HEK293 (cell line): ENCODE results near the gene CENPF.

ENCODE experiments used
- CTCF ChIA-PET: fragments of 350-600 bp; formaldehyde crosslinking; extraction: SDS; loops from one replicate; lab custom pipeline; 2021; ENCODE audit warnings: antibody characterized with exemption; lab: Yijun Ruan, JAX
- POLR2A ChIA-PET: fragments of 300-600 bp; formaldehyde crosslinking; extraction: SDS; loops from one replicate; lab custom pipeline; 2020; ENCODE audit warnings: antibody characterized with exemption, inconsistent platforms; lab: Yijun Ruan, JAX
- H3K27ac ChIP-seq: fragments of 200-500 bp; sonication (Bioruptor generic); 2 replicates; pipeline ENCODE4 v1.5.1; 2014; ENCODE audit warnings: low read depth, low read length, control low read depth, inconsistent platforms; ENCODE audit errors: extremely low read depth
- H3K36me3 ChIP-seq, 2 experiments: fragments of 200-500 bp in 1 of 2; sonication (Bioruptor generic) in 1 of 2; 1 replicate in 1 of 2; 2 replicates in 1 of 2; pipeline ENCODE4 v1.5.1; 2014 to 2017; ENCODE audit warnings: inconsistent platforms in 2 of 2, low read length in 2 of 2; ENCODE audit not compliant: control insufficient read depth in 2 of 2, insufficient read depth in 1 of 2
- H3K4me1 ChIP-seq: fragments of 200-500 bp; sonication (Bioruptor generic); 2 replicates; pipeline ENCODE4 v1.5.1; 2014; ENCODE audit warnings: mild to moderate bottlenecking, low read length, inconsistent platforms; ENCODE audit not compliant: control insufficient read depth, insufficient read depth
- H3K4me3 ChIP-seq: 2 replicates; pipeline ENCODE4 v1.5.1; 2011; ENCODE audit warnings: low read depth, mild to moderate bottlenecking, control low read depth, low read length, moderate library complexity
- H3K9me3 ChIP-seq: fragments of 200-500 bp; sonication (Bioruptor generic); 2 replicates; pipeline ENCODE4 v1.5.1; 2014; ENCODE audit warnings: low read depth, low read length, inconsistent platforms; ENCODE audit not compliant: control insufficient read depth, insufficient read depth
- BCL11A ChIP-seq: fragments of 450-650 bp; formaldehyde crosslinking; IDR thresholded peaks from 2 replicates; pipeline ENCODE4 v1.5.1; 2016; ENCODE audit warnings: low read depth, missing biosample characterization, missing genetic modification characterization
- FEZF1 ChIP-seq: fragments of 450-650 bp; formaldehyde crosslinking; IDR thresholded peaks from 2 replicates; pipeline ENCODE4 v1.5.1; 2016; ENCODE audit warnings: missing biosample characterization, missing genetic modification characterization
- HIC1 ChIP-seq: fragments of 450-650 bp; formaldehyde crosslinking; IDR thresholded peaks from 2 replicates; pipeline ENCODE4 v1.5.1; 2016; ENCODE audit warnings: missing biosample characterization, missing genetic modification characterization
- HOXA7 ChIP-seq: sonication (generic); formaldehyde crosslinking; IDR thresholded peaks from 2 replicates; pipeline ENCODE4 v1.8.1; 2022; ENCODE audit warnings: missing genetic modification reagents, borderline replicate concordance
- RBAK ChIP-seq: fragments of 450-650 bp; formaldehyde crosslinking; IDR thresholded peaks from 2 replicates; pipeline ENCODE4 v1.5.1; 2016; ENCODE audit warnings: missing biosample characterization, missing genetic modification characterization
- REST ChIP-seq: fragments of 450-650 bp; formaldehyde crosslinking; IDR thresholded peaks from 2 replicates; pipeline ENCODE4 v1.5.1; 2016; ENCODE audit warnings: missing biosample characterization, missing genetic modification characterization
- SP3 ChIP-seq: fragments of 450-650 bp; formaldehyde crosslinking; IDR thresholded peaks from 2 replicates; pipeline ENCODE4 v1.5.1; 2016; ENCODE audit warnings: missing biosample characterization, missing genetic modification characterization
- SP7 ChIP-seq: fragments of 450-650 bp; formaldehyde crosslinking; IDR thresholded peaks from 2 replicates; pipeline ENCODE4 v1.5.1; 2016; ENCODE audit warnings: missing biosample characterization, missing genetic modification characterization
- TCF7L2 ChIP-seq: IDR thresholded peaks from 2 replicates; pipeline ENCODE4 v1.6.1; 2011; ENCODE audit warnings: low read depth, mild to moderate bottlenecking, inconsistent platforms, low read length, moderate library complexity, borderline replicate concordance
- ZBTB1 ChIP-seq: fragments of 450-650 bp; formaldehyde crosslinking; IDR thresholded peaks from 2 replicates; pipeline ENCODE4 v1.5.1; 2016; ENCODE audit warnings: missing biosample characterization, missing genetic modification characterization
- ZBTB17 ChIP-seq: fragments of 450-650 bp; formaldehyde crosslinking; IDR thresholded peaks from 2 replicates; pipeline ENCODE4 v1.5.1; 2016; ENCODE audit warnings: missing biosample characterization, missing genetic modification characterization
- ZBTB7A ChIP-seq: fragments of 450-650 bp; formaldehyde crosslinking; IDR thresholded peaks from 2 replicates; pipeline ENCODE4 v1.5.1; 2016; ENCODE audit warnings: low read depth, missing biosample characterization, missing genetic modification characterization
- ZNF112 ChIP-seq: fragments of 450-650 bp; formaldehyde crosslinking; IDR thresholded peaks from 2 replicates; pipeline ENCODE4 v1.5.0; 2017; ENCODE audit warnings: missing biosample characterization, missing genetic modification characterization
- ZNF140 ChIP-seq: fragments of 450-650 bp; formaldehyde crosslinking; IDR thresholded peaks from 2 replicates; pipeline ENCODE4 v1.5.1; 2016; ENCODE audit warnings: missing biosample characterization, missing genetic modification characterization
- ZNF157 ChIP-seq: fragments of 450-650 bp; formaldehyde crosslinking; IDR thresholded peaks from 2 replicates; pipeline ENCODE4 v1.5.1; 2016; ENCODE audit warnings: missing biosample characterization, missing genetic modification characterization
- ZNF19 ChIP-seq: fragments of 450-650 bp; formaldehyde crosslinking; IDR thresholded peaks from 2 replicates; pipeline ENCODE4; 2016; ENCODE audit warnings: missing biosample characterization, missing genetic modification characterization, low read depth
- ZNF214 ChIP-seq: fragments of 450-650 bp; formaldehyde crosslinking; IDR thresholded peaks from 2 replicates; pipeline ENCODE4 v1.5.1; 2017; ENCODE audit warnings: missing biosample characterization, mild to moderate bottlenecking, missing genetic modification characterization, borderline replicate concordance
- ZNF394 ChIP-seq: fragments of 450-650 bp; formaldehyde crosslinking; IDR thresholded peaks from 2 replicates; pipeline ENCODE4 v1.5.1; 2016; ENCODE audit warnings: missing biosample characterization, missing genetic modification characterization, mild to moderate bottlenecking, moderate library complexity, borderline replicate concordance
- ZNF473 ChIP-seq: fragments of 450-650 bp; formaldehyde crosslinking; IDR thresholded peaks from 2 replicates; pipeline ENCODE4 v1.5.1; 2017; ENCODE audit warnings: missing biosample characterization, missing genetic modification characterization
- ZNF548 ChIP-seq: fragments of 450-650 bp; formaldehyde crosslinking; IDR thresholded peaks from 2 replicates; pipeline ENCODE4 v1.5.1; 2016; ENCODE audit warnings: missing biosample characterization, missing genetic modification characterization
- ZNF623 ChIP-seq: fragments of 450-650 bp; formaldehyde crosslinking; IDR thresholded peaks from 2 replicates; pipeline ENCODE4 v1.5.1; 2016; ENCODE audit warnings: missing biosample characterization, missing genetic modification characterization
- ZNF677 ChIP-seq: fragments of 450-650 bp; IDR thresholded peaks from 2 replicates; pipeline ENCODE4 v1.5.0; 2018; ENCODE audit warnings: missing biosample characterization, mild to moderate bottlenecking, missing genetic modification characterization, moderate library complexity
- ZNF704 ChIP-seq: fragments of 450-650 bp; formaldehyde crosslinking; IDR thresholded peaks from 2 replicates; pipeline ENCODE4 v1.5.1; 2016; ENCODE audit warnings: missing biosample characterization, missing genetic modification characterization
- ZNF768 ChIP-seq: fragments of 450-650 bp; formaldehyde crosslinking; IDR thresholded peaks from 2 replicates; pipeline ENCODE4 v1.5.1; 2018; ENCODE audit warnings: missing biosample characterization, mild to moderate bottlenecking, missing genetic modification characterization
- ZNF785 ChIP-seq: fragments of 450-650 bp; formaldehyde crosslinking; IDR thresholded peaks from 2 replicates; pipeline ENCODE4 v1.5.1; 2016; ENCODE audit warnings: missing biosample characterization, missing genetic modification characterization
- ZSCAN4 ChIP-seq: fragments of 450-650 bp; formaldehyde crosslinking; IDR thresholded peaks from 2 replicates; pipeline ENCODE4 v1.5.1; 2017; ENCODE audit warnings: missing biosample characterization, missing genetic modification characterization

Gene CENPF

GRCh38 chr1:214621236-214621635, 18.2 kb downstream of the CENPF start (continued):
- TF ChIP-seq FEZF1 (tag by site-specific recombination) (no peak), ZNF548 (no peak), ZNF623 (tag by site-specific recombination) (no peak), ZNF112 (tag by site-specific recombination) (no peak)

- ChIA-PET POLR2A (no interaction called here), CTCF (interaction anchor here (0.9 kb wide), 1 partner anchor 16 kb away, joined by 3 read pairs; no protein-coding TSS in a partner anchor)
- TF ChIP-seq HOXA7 (CRISPR knock-in tag) (no peak), ZNF785 (tag by site-specific recombination) (no peak), ZSCAN4 (tag by site-specific recombination) (no peak), ZNF140 (no peak), ZNF394 (tag by site-specific recombination) (no peak), REST (no peak), ZNF768 (tag by site-specific recombination) (no peak), ZNF19 (tag by site-specific recombination) (no peak), ZBTB1 (no peak), ZNF214 (tag by site-specific recombination) (no peak), ZNF473 (no peak), ZNF677 (no peak), BCL11A (tag by site-specific recombination) (no peak), RBAK (tag by site-specific recombination) (no peak), ZNF157 (no peak)
- no peak overlapping the region for H3K27ac ChIP-seq
- no peaks in the 10 kb centered on the region for H3K4me1 ChIP-seq
- H3K4me3 ChIP-seq: no peak overlapping the region
- H3K9me3 ChIP-seq: no peaks in the 10 kb centered on the region
- H3K36me3 ChIP-seq: peaks cover 69 to 88% of the 10 kb centered on the region in 2 experiments
Measured at GRCh38 chr1:214623430-214623829, 20.4 kb downstream of the CENPF start.

- CTCF ChIA-PET: interaction anchor here (0.9 kb wide), 1 partner anchor 300 kb away, joined by 3 read pairs; no protein-coding TSS in a partner anchor
- POLR2A ChIA-PET: no interaction called here
- H3K9me3 ChIP-seq: no peaks in the 10 kb centered on the region
- H3K27ac ChIP-seq: no peak overlapping the region
- H3K4me1 ChIP-seq: no peaks in the 10 kb centered on the region
- no peak overlapping the region for H3K4me3 ChIP-seq
- H3K36me3 ChIP-seq: peaks cover 51 to 92% of the 10 kb centered on the region in 2 experiments
- TF ChIP-seq ZBTB7A (tag by site-specific recombination) (no peak), SP7 (tag by site-specific recombination) (no peak), SP3 (tag by site-specific recombination) (no peak), HIC1 (tag by site-specific recombination) (no peak), ZNF768 (tag by site-specific recombination) (no peak), ZBTB17 (tag by site-specific recombination) (no peak), ZNF704 (tag by site-specific recombination) (no peak), TCF7L2 (no peak)
Measured at GRCh38 chr1:214632091-214632490, 29.1 kb downstream of the CENPF start.
